ENCODE results near the gene KHDC4. TPM values are rescaled to one million over a fixed set of nuclear protein-coding genes. Genes with fewer than 3 reads are reported as not detected.

KHDC4 gene
- total and polyA plus RNA-seq, 4 donors = 8.4 to 32.6 (median 14.8) TPM

- Histone ChIP-seq H3K27ac (ENCODE audit: low read depth in 1 of 2, low read length in 2 of 2) (no peak overlapping the region), H3K27me3 (ENCODE audit: control insufficient read depth in 4 of 4, insufficient read depth in 4 of 4, low read length in 3 of 4) (no peaks in the 10 kb centered on the region), H3K4me1 (ENCODE audit: control insufficient read depth in 4 of 4, insufficient read depth in 4 of 4, low read length in 3 of 4) (peaks cover 0 to 3% (median 0%) of the 10 kb centered on the region in 4 donors), H3K36me3 (ENCODE audit: control insufficient read depth in 4 of 4, insufficient read depth in 3 of 4, low read depth in 1 of 4, low read length in 3 of 4) (no peaks in the 10 kb centered on the region), H3K4me3 (ENCODE audit: low read depth in 1 of 3, low read length in 3 of 3) (no peak overlapping the region), H3K9me3 (ENCODE audit: control insufficient read depth in 4 of 4, low read length in 3 of 4) (no peaks in the 10 kb centered on the region), H3K9ac (ENCODE audit: low read depth in 1 of 2, low read length in 2 of 2) (no peak overlapping the region)
- TF ChIP-seq FOXA1 (IDR thresholded peaks at IDR 0.05) = no peak
- no peak for TF ChIP-seq FOXA2 (IDR thresholded peaks at IDR 0.05)
- no peak for TF ChIP-seq RXRA (IDR thresholded peaks at IDR 0.05)
- no peak for TF ChIP-seq MAX (IDR thresholded peaks at IDR 0.05)
- no peak for TF ChIP-seq TAF1 (conservative IDR thresholded peaks at IDR 0.05)
- TF ChIP-seq EGR1 (IDR thresholded peaks at IDR 0.05; ENCODE audit: low read depth in 2 of 2) = no peak
- no peak for DNase-seq (ENCODE audit: low spot score)
These were observed 69.8 kb downstream of the KHDC4 start for GRCh38 chr1:155864393-155864792.

Small RNAs within 50 kb of the gene (small RNA-seq; reads per million reads assigned to genes)
- gene MIR6738 (not detected), gene RF00015 (not detected), gene SCARNA4 (not detected), gene SNORA80E (20.5 reads per million, percentile 96 among the genes with 10 or more reads in this experiment)

Other genes starting within 250 kb of the KHDC4 start
- 10 to 100 TPM; 34.4 to 43.8 TPM for gene YY1AP1, start 245.6 kb downstream of the KHDC4 start, total RNA-seq
- 10 to 100 TPM; 13.3 to 18.9 TPM for gene YY1AP1, start 245.6 kb downstream of the KHDC4 start, polyA plus RNA-seq
- gene DAP3, start 245.3 kb downstream of the KHDC4 start, total RNA-seq = 10 to 100 TPM; 43.1 to 59.3 TPM
- 10 to 100 TPM; 55.6 to 59.1 TPM for gene DAP3, start 245.3 kb downstream of the KHDC4 start, polyA plus RNA-seq
- 10 to 100 TPM; 13.4 to 26.2 TPM for gene GON4L, start 77.2 kb downstream of the KHDC4 start, total RNA-seq
- gene GON4L, start 77.2 kb downstream of the KHDC4 start, polyA plus RNA-seq = 10 to 100 TPM in 1 of 2 donors, 1 to 10 TPM in 1; 5.7 to 18.0 TPM
- gene SYT11, start 74.8 kb downstream of the KHDC4 start, total RNA-seq = 1 to 10 TPM in 1 of 2 donors, under 1 TPM in 1; 0.75 to 1.2 TPM
- under 1 TPM; 0.49 to 0.76 TPM for gene SYT11, start 74.8 kb downstream of the KHDC4 start, polyA plus RNA-seq
- 10 to 100 TPM; 11.3 to 14.3 TPM for gene RIT1, start 23.1 kb downstream of the KHDC4 start, total RNA-seq
- 1 to 10 TPM; 3.1 to 4.9 TPM for gene RIT1, start 23.1 kb downstream of the KHDC4 start, polyA plus RNA-seq
- not detected for gene RXFP4, start 7.2 kb upstream of the KHDC4 start, total RNA-seq
- gene RXFP4, start 7.2 kb upstream of the KHDC4 start, polyA plus RNA-seq = not detected
- gene ARHGEF2, start 44.1 kb upstream of the KHDC4 start, total RNA-seq = 10 to 100 TPM; 14.1 to 59.1 TPM
- gene ARHGEF2, start 44.1 kb upstream of the KHDC4 start, polyA plus RNA-seq = 1 to 10 TPM; 3.2 to 6.4 TPM
- 100 to 1,000 TPM; 101 to 264 TPM for gene SSR2, start 86.5 kb upstream of the KHDC4 start, total RNA-seq
- 100 to 1,000 TPM in 1 of 2 donors, 10 to 100 TPM in 1; 93.1 to 245 TPM for gene SSR2, start 86.5 kb upstream of the KHDC4 start, polyA plus RNA-seq
- gene UBQLN4, start 119.4 kb upstream of the KHDC4 start, total RNA-seq = 10 to 100 TPM in 1 of 2 donors, 1 to 10 TPM in 1; 9.2 to 13.5 TPM
- 10 to 100 TPM in 1 of 2 donors, 1 to 10 TPM in 1; 7.4 to 17.8 TPM for gene UBQLN4, start 119.4 kb upstream of the KHDC4 start, polyA plus RNA-seq
- 10 to 100 TPM; 30.4 to 42.9 TPM for gene LAMTOR2, start 120.4 kb upstream of the KHDC4 start, total RNA-seq
- 100 to 1,000 TPM; 115 to 152 TPM for gene LAMTOR2, start 120.4 kb upstream of the KHDC4 start, polyA plus RNA-seq
- 1 to 10 TPM in 1 of 2 donors, under 1 TPM in 1; 0.67 to 1.0 TPM for gene RAB25, start 126.7 kb upstream of the KHDC4 start, total RNA-seq
- 1 to 10 TPM in 1 of 2 donors, under 1 TPM in 1; 0.82 to 2.0 TPM for gene RAB25, start 126.7 kb upstream of the KHDC4 start, polyA plus RNA-seq
- gene MEX3A, start 148.1 kb upstream of the KHDC4 start, total RNA-seq = 1 to 10 TPM; 1.3 TPM
- gene MEX3A, start 148.1 kb upstream of the KHDC4 start, polyA plus RNA-seq = under 1 TPM; 0.52 to 0.56 TPM
- gene LMNA, start 180.3 kb upstream of the KHDC4 start, total RNA-seq = 100 to 1,000 TPM in 1 of 2 donors, 10 to 100 TPM in 1; 89.4 to 160 TPM
- 100 to 1,000 TPM in 1 of 2 donors, 10 to 100 TPM in 1; 60.4 to 105 TPM for gene LMNA, start 180.3 kb upstream of the KHDC4 start, polyA plus RNA-seq
- 1 to 10 TPM; 2.3 to 3.5 TPM for gene SEMA4A, start 219.2 kb upstream of the KHDC4 start, total RNA-seq
- 1 to 10 TPM; 1.1 to 1.2 TPM for gene SEMA4A, start 219.2 kb upstream of the KHDC4 start, polyA plus RNA-seq